WTC11 (cell line): ENCODE results near the gene LRP4.

Experiments
- CREB1 ChIP-seq: sonication (generic); formaldehyde crosslinking; IDR thresholded peaks from 2 replicates; pipeline ENCODE4 v1.8.0; 2023; ENCODE audit warnings: mild to moderate bottlenecking, missing genetic modification reagents
- CREM ChIP-seq: sonication (generic); formaldehyde crosslinking; IDR thresholded peaks from 2 replicates; pipeline ENCODE4 v1.8.1; 2022; ENCODE audit warnings: mild to moderate bottlenecking, missing genetic modification reagents, moderate library complexity
- ESRRA ChIP-seq: sonication (generic); formaldehyde crosslinking; IDR thresholded peaks from 2 replicates; pipeline ENCODE4 v1.8.1; 2022; ENCODE audit warnings: mild to moderate bottlenecking, missing genetic modification reagents, borderline replicate concordance
- FOXJ3 ChIP-seq: sonication (generic); formaldehyde crosslinking; IDR thresholded peaks from 2 replicates; pipeline ENCODE4 v1.9.0; 2021; ENCODE audit warnings: missing genetic modification reagents, mild to moderate bottlenecking, borderline replicate concordance
- ZNF138 ChIP-seq: sonication (generic); formaldehyde crosslinking; conservative IDR thresholded peaks from 2 replicates; pipeline ENCODE4 v1.8.1; 2022; ENCODE audit warnings: mild to moderate bottlenecking, moderate library complexity, missing genetic modification reagents
- ZNF671 ChIP-seq: fragments of 250-450 bp; sonication (Bioruptor Pico); IDR thresholded peaks from 2 replicates; pipeline ENCODE4 v1.8.0; 2021; ENCODE audit warnings: mild to moderate bottlenecking
- TF ChIP-seq, protein P1 (sequence below): fragments of 200-600 bp; IDR thresholded peaks from 2 replicates; pipeline ENCODE4 v1.8.0; 2022; ENCODE audit warnings: antibody characterized with exemption
- TF ChIP-seq, protein P2 (sequence below): sonication (generic); formaldehyde crosslinking; IDR thresholded peaks from 2 replicates; pipeline ENCODE4 v1.8.1; 2022; ENCODE audit warnings: mild to moderate bottlenecking, moderate library complexity, missing genetic modification reagents
- TF ChIP-seq, protein P3 (sequence below): sonication (generic); formaldehyde crosslinking; IDR thresholded peaks from 2 replicates; pipeline ENCODE4 v1.8.1; 2023; ENCODE audit warnings: mild to moderate bottlenecking, missing genetic modification reagents, moderate library complexity
- TF ChIP-seq, protein P4 (sequence below): fragments of 250-450 bp; sonication (Bioruptor Pico); IDR thresholded peaks from 2 replicates; pipeline ENCODE4 v1.8.0; 2021; ENCODE audit warnings: mild to moderate bottlenecking
- TF ChIP-seq, protein P5 (sequence below): sonication (generic); formaldehyde crosslinking; IDR thresholded peaks from 2 replicates; pipeline ENCODE4 v1.8.0; 2022; ENCODE audit warnings: mild to moderate bottlenecking, missing genetic modification reagents
- TF ChIP-seq, protein P6 (sequence below): sonication (generic); formaldehyde crosslinking; IDR thresholded peaks from 2 replicates; pipeline ENCODE4 v1.8.1; 2022; ENCODE audit warnings: missing genetic modification reagents, borderline replicate concordance
- TF ChIP-seq, protein P7 (sequence below): sonication (generic); formaldehyde crosslinking; IDR thresholded peaks from 2 replicates; pipeline ENCODE4 v1.8.1; 2022; ENCODE audit warnings: low read depth, mild to moderate bottlenecking, moderate library complexity, missing genetic modification reagents, borderline replicate concordance
- TF ChIP-seq, protein P8 (sequence below): sonication (generic); formaldehyde crosslinking; IDR thresholded peaks from 2 replicates; pipeline ENCODE4 v1.8.0; 2023; ENCODE audit warnings: missing genetic modification reagents

DNA sequence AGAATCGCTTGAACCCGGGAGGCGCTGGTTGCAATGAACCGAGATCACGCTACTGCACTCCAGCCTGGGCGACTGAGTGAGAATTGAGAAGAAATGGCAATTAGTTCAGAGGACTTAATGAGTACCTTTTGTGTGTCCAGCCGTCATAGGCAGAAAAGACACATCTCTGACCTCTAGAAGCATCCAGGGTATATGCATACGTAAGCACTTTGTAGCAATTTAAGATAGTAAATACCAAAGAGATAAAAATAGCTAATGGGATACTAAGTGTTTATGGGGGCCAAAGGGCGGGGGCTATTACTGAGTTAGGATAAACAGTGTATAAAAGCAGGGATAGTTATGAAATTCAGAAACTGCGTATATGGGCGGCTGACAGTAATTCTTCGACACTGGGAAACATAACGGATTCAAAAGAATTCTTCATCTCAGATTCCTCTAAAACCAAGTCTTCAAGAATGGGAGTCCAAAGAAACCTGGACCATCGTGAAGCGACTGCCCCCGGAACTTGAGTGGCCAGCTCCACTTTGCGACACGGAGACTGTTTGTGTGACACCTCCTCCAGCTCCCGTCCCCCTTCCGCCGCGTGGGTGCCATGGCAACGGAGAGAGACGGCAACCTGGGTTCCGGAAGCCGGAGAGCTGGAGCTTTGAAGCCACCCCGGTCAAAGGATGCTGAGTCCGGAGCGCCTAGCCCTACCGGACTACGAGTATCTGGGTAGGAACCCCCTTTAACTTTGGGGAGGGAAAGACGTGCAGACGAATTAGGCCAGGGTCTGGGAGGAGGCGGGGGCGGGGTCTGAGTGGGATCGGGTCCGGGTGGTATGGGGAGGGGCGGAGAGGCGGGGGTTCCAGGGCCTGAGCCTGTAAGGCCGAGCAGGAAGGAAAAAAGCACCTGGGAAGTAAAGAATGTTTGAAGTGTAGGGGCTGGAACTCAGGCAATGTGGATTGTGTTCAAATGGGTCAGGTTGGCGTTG is 18.1 kb upstream of the LRP4 start, which contains the start of gene CSTPP1:
- TF ChIP-seq, protein P1, sequence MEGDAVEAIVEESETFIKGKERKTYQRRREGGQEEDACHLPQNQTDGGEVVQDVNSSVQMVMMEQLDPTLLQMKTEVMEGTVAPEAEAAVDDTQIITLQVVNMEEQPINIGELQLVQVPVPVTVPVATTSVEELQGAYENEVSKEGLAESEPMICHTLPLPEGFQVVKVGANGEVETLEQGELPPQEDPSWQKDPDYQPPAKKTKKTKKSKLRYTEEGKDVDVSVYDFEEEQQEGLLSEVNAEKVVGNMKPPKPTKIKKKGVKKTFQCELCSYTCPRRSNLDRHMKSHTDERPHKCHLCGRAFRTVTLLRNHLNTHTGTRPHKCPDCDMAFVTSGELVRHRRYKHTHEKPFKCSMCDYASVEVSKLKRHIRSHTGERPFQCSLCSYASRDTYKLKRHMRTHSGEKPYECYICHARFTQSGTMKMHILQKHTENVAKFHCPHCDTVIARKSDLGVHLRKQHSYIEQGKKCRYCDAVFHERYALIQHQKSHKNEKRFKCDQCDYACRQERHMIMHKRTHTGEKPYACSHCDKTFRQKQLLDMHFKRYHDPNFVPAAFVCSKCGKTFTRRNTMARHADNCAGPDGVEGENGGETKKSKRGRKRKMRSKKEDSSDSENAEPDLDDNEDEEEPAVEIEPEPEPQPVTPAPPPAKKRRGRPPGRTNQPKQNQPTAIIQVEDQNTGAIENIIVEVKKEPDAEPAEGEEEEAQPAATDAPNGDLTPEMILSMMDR, result no peak
- TF ChIP-seq, protein P2, sequence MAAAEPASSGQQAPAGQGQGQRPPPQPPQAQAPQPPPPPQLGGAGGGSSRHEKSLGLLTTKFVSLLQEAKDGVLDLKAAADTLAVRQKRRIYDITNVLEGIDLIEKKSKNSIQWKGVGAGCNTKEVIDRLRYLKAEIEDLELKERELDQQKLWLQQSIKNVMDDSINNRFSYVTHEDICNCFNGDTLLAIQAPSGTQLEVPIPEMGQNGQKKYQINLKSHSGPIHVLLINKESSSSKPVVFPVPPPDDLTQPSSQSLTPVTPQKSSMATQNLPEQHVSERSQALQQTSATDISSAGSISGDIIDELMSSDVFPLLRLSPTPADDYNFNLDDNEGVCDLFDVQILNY (CRISPR knock-in tag), result no peak
- no peak for TF ChIP-seq CREB1
- TF ChIP-seq ZNF138 (CRISPR knock-in tag), result no peak
- TF ChIP-seq, protein P3, sequence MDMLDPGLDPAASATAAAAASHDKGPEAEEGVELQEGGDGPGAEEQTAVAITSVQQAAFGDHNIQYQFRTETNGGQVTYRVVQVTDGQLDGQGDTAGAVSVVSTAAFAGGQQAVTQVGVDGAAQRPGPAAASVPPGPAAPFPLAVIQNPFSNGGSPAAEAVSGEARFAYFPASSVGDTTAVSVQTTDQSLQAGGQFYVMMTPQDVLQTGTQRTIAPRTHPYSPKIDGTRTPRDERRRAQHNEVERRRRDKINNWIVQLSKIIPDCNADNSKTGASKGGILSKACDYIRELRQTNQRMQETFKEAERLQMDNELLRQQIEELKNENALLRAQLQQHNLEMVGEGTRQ (CRISPR knock-in tag), result no peak
- TF ChIP-seq, protein P4, sequence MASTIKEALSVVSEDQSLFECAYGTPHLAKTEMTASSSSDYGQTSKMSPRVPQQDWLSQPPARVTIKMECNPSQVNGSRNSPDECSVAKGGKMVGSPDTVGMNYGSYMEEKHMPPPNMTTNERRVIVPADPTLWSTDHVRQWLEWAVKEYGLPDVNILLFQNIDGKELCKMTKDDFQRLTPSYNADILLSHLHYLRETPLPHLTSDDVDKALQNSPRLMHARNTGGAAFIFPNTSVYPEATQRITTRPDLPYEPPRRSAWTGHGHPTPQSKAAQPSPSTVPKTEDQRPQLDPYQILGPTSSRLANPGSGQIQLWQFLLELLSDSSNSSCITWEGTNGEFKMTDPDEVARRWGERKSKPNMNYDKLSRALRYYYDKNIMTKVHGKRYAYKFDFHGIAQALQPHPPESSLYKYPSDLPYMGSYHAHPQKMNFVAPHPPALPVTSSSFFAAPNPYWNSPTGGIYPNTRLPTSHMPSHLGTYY (CRISPR knock-in tag), result no peak
- no peak for TF ChIP-seq ESRRA (CRISPR knock-in tag)
- TF ChIP-seq, protein P5, sequence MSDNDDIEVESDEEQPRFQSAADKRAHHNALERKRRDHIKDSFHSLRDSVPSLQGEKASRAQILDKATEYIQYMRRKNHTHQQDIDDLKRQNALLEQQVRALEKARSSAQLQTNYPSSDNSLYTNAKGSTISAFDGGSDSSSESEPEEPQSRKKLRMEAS (CRISPR knock-in tag), result peak; percentile 59; the same call in 1 of the 2 replicates
- no peak for TF ChIP-seq FOXJ3 (CRISPR knock-in tag)
- TF ChIP-seq CREM (CRISPR knock-in tag), result no peak
- TF ChIP-seq, protein P6, sequence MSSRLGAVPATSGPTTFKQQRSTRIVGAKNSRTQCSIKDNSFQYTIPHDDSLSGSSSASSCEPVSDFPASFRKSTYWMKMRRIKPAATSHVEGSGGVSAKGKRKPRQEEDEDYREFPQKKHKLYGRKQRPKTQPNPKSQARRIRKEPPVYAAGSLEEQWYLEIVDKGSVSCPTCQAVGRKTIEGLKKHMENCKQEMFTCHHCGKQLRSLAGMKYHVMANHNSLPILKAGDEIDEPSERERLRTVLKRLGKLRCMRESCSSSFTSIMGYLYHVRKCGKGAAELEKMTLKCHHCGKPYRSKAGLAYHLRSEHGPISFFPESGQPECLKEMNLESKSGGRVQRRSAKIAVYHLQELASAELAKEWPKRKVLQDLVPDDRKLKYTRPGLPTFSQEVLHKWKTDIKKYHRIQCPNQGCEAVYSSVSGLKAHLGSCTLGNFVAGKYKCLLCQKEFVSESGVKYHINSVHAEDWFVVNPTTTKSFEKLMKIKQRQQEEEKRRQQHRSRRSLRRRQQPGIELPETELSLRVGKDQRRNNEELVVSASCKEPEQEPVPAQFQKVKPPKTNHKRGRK, result no peak
- TF ChIP-seq, protein P7, sequence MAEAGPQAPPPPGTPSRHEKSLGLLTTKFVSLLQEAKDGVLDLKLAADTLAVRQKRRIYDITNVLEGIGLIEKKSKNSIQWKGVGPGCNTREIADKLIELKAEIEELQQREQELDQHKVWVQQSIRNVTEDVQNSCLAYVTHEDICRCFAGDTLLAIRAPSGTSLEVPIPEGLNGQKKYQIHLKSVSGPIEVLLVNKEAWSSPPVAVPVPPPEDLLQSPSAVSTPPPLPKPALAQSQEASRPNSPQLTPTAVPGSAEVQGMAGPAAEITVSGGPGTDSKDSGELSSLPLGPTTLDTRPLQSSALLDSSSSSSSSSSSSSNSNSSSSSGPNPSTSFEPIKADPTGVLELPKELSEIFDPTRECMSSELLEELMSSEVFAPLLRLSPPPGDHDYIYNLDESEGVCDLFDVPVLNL (CRISPR knock-in tag), result no peak
- TF ChIP-seq ZNF671, result no peak
- TF ChIP-seq, protein P8, sequence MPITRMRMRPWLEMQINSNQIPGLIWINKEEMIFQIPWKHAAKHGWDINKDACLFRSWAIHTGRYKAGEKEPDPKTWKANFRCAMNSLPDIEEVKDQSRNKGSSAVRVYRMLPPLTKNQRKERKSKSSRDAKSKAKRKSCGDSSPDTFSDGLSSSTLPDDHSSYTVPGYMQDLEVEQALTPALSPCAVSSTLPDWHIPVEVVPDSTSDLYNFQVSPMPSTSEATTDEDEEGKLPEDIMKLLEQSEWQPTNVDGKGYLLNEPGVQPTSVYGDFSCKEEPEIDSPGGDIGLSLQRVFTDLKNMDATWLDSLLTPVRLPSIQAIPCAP (CRISPR knock-in tag), result no peak
